Measurements from ENCODE around the gene LMBRD1. TPM values are rescaled to one million over a fixed set of nuclear protein-coding genes. Genes with fewer than 3 reads are reported as not detected.

LMBRD1 gene
- total RNA-seq, 1 donor from 2014 or later: 24.9 TPM

GRCh38 chr6:69663215-69663614 is 133.6 kb downstream of the LMBRD1 start:
- TF ChIP-seq CTCF (conservative IDR thresholded peaks at IDR 0.05; ENCODE audit: low read depth, low read length): no peak
- no peak for DNase-seq (ENCODE audit: low read depth)
- H3K4me3 ChIP-seq (ENCODE audit: low read depth, low read length): no peak overlapping the region

- DNase-seq (ENCODE audit: low read depth): no peak
- H3K4me3 ChIP-seq (ENCODE audit: low read depth, low read length): no peak overlapping the region
- no peak for TF ChIP-seq CTCF (conservative IDR thresholded peaks at IDR 0.05; ENCODE audit: low read depth, low read length)
Measured at GRCh38 chr6:69650703-69651102, 146.1 kb downstream of the LMBRD1 start.

- TF ChIP-seq CTCF (conservative IDR thresholded peaks at IDR 0.05; ENCODE audit: low read depth, low read length): no peak
- no peak for DNase-seq (ENCODE audit: low read depth)
- H3K4me3 ChIP-seq (ENCODE audit: low read depth, low read length): no peak overlapping the region
Measured at GRCh38 chr6:69647726-69648125, 149.1 kb downstream of the LMBRD1 start.

- no peak overlapping the region for H3K4me3 ChIP-seq (ENCODE audit: low read depth, low read length)
- no peak for DNase-seq (ENCODE audit: low read depth)
- TF ChIP-seq CTCF (conservative IDR thresholded peaks at IDR 0.05; ENCODE audit: low read depth, low read length): no peak
Measured at GRCh38 chr6:69643688-69644087, 153.1 kb downstream of the LMBRD1 start.

- no peak for TF ChIP-seq CTCF (conservative IDR thresholded peaks at IDR 0.05; ENCODE audit: low read depth, low read length)
- no peak for DNase-seq (ENCODE audit: low read depth)
- no peak overlapping the region for H3K4me3 ChIP-seq (ENCODE audit: low read depth, low read length)
Measured at GRCh38 chr6:69632932-69633331, 163.9 kb downstream of the LMBRD1 start.

- TF ChIP-seq CTCF (conservative IDR thresholded peaks at IDR 0.05; ENCODE audit: low read depth, low read length): no peak
- no peak for DNase-seq (ENCODE audit: low read depth)
- H3K4me3 ChIP-seq (ENCODE audit: low read depth, low read length): no peak overlapping the region
Measured at GRCh38 chr6:69631552-69632346, 165.1 kb downstream of the LMBRD1 start.

- no peak for TF ChIP-seq CTCF (conservative IDR thresholded peaks at IDR 0.05; ENCODE audit: low read depth, low read length)
- H3K4me3 ChIP-seq (ENCODE audit: low read depth, low read length): no peak overlapping the region
- DNase-seq (ENCODE audit: low read depth): no peak
Measured at GRCh38 chr6:69630767-69631166, 166.0 kb downstream of the LMBRD1 start.

Measured in epithelial cell of proximal tubule (primary cell).